ENCODE data around the gene ENTREP3. TPM values are rescaled to one million over a fixed set of nuclear protein-coding genes. Genes with fewer than 3 reads are reported as not detected.
"Not testable (repeated sequence)": the region's sequence is repeated elsewhere in the genome, so short reads cannot be mapped to it uniquely, and the experiment has no call there.

The ENTREP3 gene
- total RNA-seq, 4 donors from 2014 or later = 7.9 to 22.3 (median 18.8) TPM

GRCh38 chr1:155241069-155241679 is 14.1 kb downstream of the ENTREP3 start:
- no peaks in the 10 kb centered on the region for H3K9me3 ChIP-seq
- intact Hi-C loops (cut with DNase I; ENCODE audit: low total_unique reads) = loop anchor here (1.0 to 5.0 kb wide), 2 partner anchors 22 to 34 kb away; partner anchors contain the start of genes MTX1 and THBS3
- no peaks in the 10 kb centered on the region for H3K27me3 ChIP-seq
- H3K4me3 ChIP-seq = peak overlapping the region; percentile 43 to 56 (median 47)
- ATAC-seq (peak; percentile 43 to 44), DNase-seq (peak; percentile 46 to 70)
- peaks cover 0 to 12% of the 10 kb centered on the region in 2 donors for H3K36me3 ChIP-seq
- peak overlapping the region in 3 of 4 donors; percentile 4 to 27 (median 14) for H3K27ac ChIP-seq
- H3K4me1 ChIP-seq = peaks cover 25 to 26% of the 10 kb centered on the region in 2 donors
- TF ChIP-seq, protein P1, sequence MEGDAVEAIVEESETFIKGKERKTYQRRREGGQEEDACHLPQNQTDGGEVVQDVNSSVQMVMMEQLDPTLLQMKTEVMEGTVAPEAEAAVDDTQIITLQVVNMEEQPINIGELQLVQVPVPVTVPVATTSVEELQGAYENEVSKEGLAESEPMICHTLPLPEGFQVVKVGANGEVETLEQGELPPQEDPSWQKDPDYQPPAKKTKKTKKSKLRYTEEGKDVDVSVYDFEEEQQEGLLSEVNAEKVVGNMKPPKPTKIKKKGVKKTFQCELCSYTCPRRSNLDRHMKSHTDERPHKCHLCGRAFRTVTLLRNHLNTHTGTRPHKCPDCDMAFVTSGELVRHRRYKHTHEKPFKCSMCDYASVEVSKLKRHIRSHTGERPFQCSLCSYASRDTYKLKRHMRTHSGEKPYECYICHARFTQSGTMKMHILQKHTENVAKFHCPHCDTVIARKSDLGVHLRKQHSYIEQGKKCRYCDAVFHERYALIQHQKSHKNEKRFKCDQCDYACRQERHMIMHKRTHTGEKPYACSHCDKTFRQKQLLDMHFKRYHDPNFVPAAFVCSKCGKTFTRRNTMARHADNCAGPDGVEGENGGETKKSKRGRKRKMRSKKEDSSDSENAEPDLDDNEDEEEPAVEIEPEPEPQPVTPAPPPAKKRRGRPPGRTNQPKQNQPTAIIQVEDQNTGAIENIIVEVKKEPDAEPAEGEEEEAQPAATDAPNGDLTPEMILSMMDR (IDR thresholded peaks at IDR 0.05 in 4 of 5, conservative IDR thresholded peaks at IDR 0.05 in 1 of 5) = no peak
- no peak for TF ChIP-seq POLR2A (IDR thresholded peaks at IDR 0.05)
- in situ Hi-C loops (cut with MboI; ENCODE audit: low sequenced_read_pairs in 4 of 4) = no loop called here

DNA sequence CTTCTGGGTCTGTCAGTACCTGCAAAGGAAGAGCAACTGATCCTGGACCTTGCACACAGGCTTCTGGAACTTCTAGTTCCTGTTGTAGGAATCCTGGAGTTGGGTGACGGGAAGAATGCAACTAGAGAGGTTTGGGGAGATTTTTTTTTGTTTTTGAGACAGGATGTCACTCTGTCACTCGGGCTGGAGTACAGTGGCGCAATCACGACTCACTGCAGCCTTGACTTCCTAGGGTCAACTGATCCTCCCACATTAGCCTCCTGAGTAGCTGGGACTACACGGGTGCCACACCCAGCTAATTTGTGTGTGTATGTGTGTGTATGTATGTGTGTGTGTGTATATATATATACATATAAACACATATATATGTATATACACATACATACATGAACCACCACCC is 18.8 kb downstream of the ENTREP3 start:
- peaks cover 7 to 8% of the 10 kb centered on the region in 2 donors for H3K4me1 ChIP-seq
- H3K9me3 ChIP-seq = no peaks in the 10 kb centered on the region
- DNase-seq (no peak), ATAC-seq (no peak)
- no peaks in the 10 kb centered on the region for H3K27me3 ChIP-seq
- in situ Hi-C loops (cut with MboI; ENCODE audit: low sequenced_read_pairs in 4 of 4) (no loop called here), intact Hi-C loops (cut with DNase I; ENCODE audit: low total_unique reads) (no loop called here)
- no peak overlapping the region for H3K4me3 ChIP-seq
- no peak overlapping the region for H3K27ac ChIP-seq
- H3K36me3 ChIP-seq = peaks cover 0 to 15% of the 10 kb centered on the region in 2 donors
- no peak for TF ChIP-seq POLR2A (IDR thresholded peaks at IDR 0.05)
- TF ChIP-seq, protein P1 (IDR thresholded peaks at IDR 0.05 in 4 of 5, conservative IDR thresholded peaks at IDR 0.05 in 1 of 5) = no peak

- H3K4me3 ChIP-seq; intact Hi-C loops (cut with DNase I; ENCODE audit: low total_unique reads); H3K9me3 ChIP-seq; H3K27me3 ChIP-seq; ATAC-seq; H3K4me1 ChIP-seq; in situ Hi-C loops (cut with MboI; ENCODE audit: low sequenced_read_pairs in 4 of 4); H3K27ac ChIP-seq; DNase-seq: not testable (repeated sequence)
- peaks cover 0 to 15% of the 10 kb centered on the region in 2 donors for H3K36me3 ChIP-seq
Observed at GRCh38 chr1:155235375-155235774, 19.9 kb downstream of the ENTREP3 start.

DNA sequence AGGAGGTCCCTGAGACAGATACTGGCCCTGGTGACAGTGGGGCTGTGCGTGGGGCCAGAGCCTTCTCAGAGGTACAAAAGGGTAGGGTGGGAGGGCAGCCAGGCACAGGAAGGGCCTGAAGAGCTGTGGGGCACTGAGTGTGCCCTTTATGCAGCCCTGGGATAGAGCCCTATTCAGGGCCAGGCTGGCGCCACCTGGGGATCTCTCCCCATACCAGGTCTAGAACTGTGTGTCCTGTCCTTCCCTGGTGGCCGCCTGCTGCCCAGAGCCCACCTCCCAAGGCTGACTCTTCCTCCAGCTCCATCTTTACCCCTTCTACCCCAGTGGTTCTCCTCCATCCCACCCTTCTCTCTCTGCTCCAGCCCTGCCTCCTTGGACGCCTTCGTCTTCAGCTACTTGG is 21.8 kb downstream of the ENTREP3 start:
- H3K36me3 ChIP-seq = peaks cover 0 to 15% of the 10 kb centered on the region in 2 donors
- intact Hi-C loops (cut with DNase I; ENCODE audit: low total_unique reads); in situ Hi-C loops (cut with MboI; ENCODE audit: low sequenced_read_pairs in 4 of 4); DNase-seq; H3K27me3 ChIP-seq; H3K4me3 ChIP-seq; H3K9me3 ChIP-seq; H3K27ac ChIP-seq; H3K4me1 ChIP-seq; ATAC-seq: not testable (repeated sequence)

DNA sequence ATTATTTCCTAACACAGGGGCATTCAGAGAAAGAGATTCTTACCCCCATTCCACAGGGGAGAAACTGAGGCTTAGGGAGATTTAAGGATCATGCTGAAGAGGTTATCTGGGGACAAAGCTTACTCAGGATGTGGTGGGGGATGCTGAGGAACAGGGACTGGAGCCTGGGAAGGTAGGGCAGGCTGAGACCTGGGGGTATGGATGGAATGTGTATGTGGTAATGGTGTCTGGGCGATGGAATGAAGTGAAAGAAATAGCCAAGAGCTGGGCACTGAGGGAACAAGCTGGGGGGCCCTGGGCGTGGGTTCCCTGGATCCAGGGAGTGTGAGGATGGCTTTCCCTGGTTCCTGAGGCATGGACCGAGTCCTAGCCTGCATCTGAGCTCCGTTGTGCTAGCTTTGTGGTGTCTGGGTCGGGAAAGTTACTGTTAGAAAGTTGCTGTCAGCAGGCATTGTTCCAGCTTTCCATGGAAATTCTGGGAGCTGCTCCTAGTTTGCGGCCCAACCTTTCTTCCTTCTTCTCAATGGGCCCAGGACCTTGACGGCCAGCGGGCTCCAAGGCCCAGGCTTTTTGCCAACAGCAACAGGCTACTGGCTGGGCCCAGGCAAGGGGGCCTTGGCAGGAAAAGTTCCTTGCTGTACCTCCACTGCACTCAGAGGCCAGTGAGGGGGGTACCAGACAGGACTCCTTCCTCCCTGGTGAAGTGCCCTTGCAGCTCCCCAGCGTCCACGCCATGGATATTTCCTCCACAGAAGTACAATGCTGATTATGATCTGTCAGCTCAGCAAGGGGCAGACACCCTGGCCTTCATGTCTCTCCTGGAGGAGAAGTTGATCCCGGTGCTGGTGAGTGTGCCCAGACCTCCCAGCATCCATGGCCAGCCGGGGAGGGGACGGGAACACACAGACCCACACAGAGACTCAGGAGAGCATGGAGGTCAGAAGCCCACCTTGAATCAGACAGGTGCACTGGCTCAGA is 23.0 kb downstream of the ENTREP3 start:
- H3K36me3 ChIP-seq; H3K9me3 ChIP-seq; ATAC-seq; in situ Hi-C loops (cut with MboI; ENCODE audit: low sequenced_read_pairs in 4 of 4); H3K4me1 ChIP-seq; H3K27ac ChIP-seq; H3K27me3 ChIP-seq; H3K4me3 ChIP-seq; intact Hi-C loops (cut with DNase I; ENCODE audit: low total_unique reads); DNase-seq: not testable (repeated sequence)

DNA sequence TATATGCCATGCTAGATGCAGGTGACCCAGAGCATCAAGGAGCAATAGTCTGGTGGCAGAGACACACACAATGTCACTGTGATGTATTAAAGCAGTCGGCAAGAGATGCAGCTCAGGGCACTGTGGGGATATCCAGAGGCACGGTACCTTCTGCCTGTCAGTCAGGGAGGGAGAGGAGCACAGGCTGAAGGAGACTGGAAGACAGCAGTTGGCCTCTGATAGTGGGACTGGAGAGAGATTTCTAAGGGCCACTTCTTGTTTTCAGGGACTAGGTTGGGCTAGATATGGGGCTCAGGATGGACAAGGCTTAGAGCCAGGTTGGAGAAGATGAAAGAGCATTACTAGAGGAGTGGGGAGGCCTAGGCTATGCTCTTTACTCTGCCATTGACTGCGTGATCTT is 24.0 kb downstream of the ENTREP3 start:
- H3K9me3 ChIP-seq; intact Hi-C loops (cut with DNase I; ENCODE audit: low total_unique reads); DNase-seq; H3K27me3 ChIP-seq; H3K36me3 ChIP-seq; H3K4me3 ChIP-seq; ATAC-seq; H3K27ac ChIP-seq; in situ Hi-C loops (cut with MboI; ENCODE audit: low sequenced_read_pairs in 4 of 4): not testable (repeated sequence)
- H3K4me1 ChIP-seq = peaks cover 7 to 12% of the 10 kb centered on the region in 2 donors
